Type B pancreatic cell (in vitro differentiated cells): ENCODE measurements around the gene TCF4. TPM values are rescaled to one million over a fixed set of nuclear protein-coding genes. Genes with fewer than 3 reads are reported as not detected.

ENCODE experiments used
- DNase-seq: peaks from one replicate; pipeline ENCODE4 v3.0.0; 2021; ENCODE audit warnings: mixed read lengths; ENCODE audit not compliant: unreplicated experiment; ENCODE audit errors: extremely low spot score
- H3K27ac Mint-ChIP-seq: 2 replicates; pipeline ENCODE4 v1.8.0; 2021; ENCODE audit warnings: mild to moderate bottlenecking, mixed read lengths
- H3K27me3 Mint-ChIP-seq: 2 replicates; pipeline ENCODE4 v1.8.0; 2021; ENCODE audit warnings: mixed read lengths
- H3K36me3 Mint-ChIP-seq: 2 replicates; pipeline ENCODE4 v1.8.0; 2021; ENCODE audit warnings: mixed read lengths
- H3K4me1 Mint-ChIP-seq: one replicate; pipeline ENCODE4 v1.8.0; 2021; ENCODE audit warnings: mixed read lengths; ENCODE audit not compliant: unreplicated experiment
- H3K4me3 Mint-ChIP-seq: 2 replicates; pipeline ENCODE4 v1.8.0; 2021; ENCODE audit warnings: mild to moderate bottlenecking, mixed read lengths
- H3K9me3 Mint-ChIP-seq: 2 replicates; pipeline ENCODE4 v1.8.0; 2021; ENCODE audit warnings: mixed read lengths
- CTCF ChIP-seq: fragments of 200-600 bp; sonication (generic); conservative IDR thresholded peaks from 2 replicates; pipeline ENCODE4 v1.5.0; 2021; ENCODE audit warnings: antibody characterized with exemption, mild to moderate bottlenecking
- total RNA-seq: library from RNA; stranded (reverse); gene quantifications from 2 replicates; pipeline ENCODE4 v1.2.1, GENCODE V29; 2021; ENCODE audit warnings: low replicate concordance

Gene TCF4
- total RNA-seq, 1 donor from 2014 or later, result 189 TPM

GRCh38 chr18:55337908-55338521, 250.0 kb downstream of the TCF4 start:
- DNase-seq, result no peak
- Mint-ChIP-seq H3K27ac (no peak overlapping the region), H3K4me1 (peaks cover 30% of the 10 kb centered on the region), H3K9me3 (no peaks in the 10 kb centered on the region), H3K27me3 (no peaks in the 10 kb centered on the region), H3K4me3 (no peak overlapping the region), H3K36me3 (no peaks in the 10 kb centered on the region)
- no peak for TF ChIP-seq CTCF

- Mint-ChIP-seq H3K4me3 (no peak overlapping the region), H3K27me3 (no peaks in the 10 kb centered on the region), H3K9me3 (no peaks in the 10 kb centered on the region), H3K4me1 (peaks cover 25% of the 10 kb centered on the region), H3K27ac (no peak overlapping the region), H3K36me3 (no peaks in the 10 kb centered on the region)
- no peak for DNase-seq
- TF ChIP-seq CTCF, result no peak
Measured at GRCh38 chr18:55337138-55337537, 250.9 kb downstream of the TCF4 start.

GRCh38 chr18:55336438-55337100, 251.4 kb downstream of the TCF4 start:
- Mint-ChIP-seq H3K9me3 (no peaks in the 10 kb centered on the region), H3K4me3 (no peak overlapping the region), H3K27ac (no peak overlapping the region), H3K27me3 (no peaks in the 10 kb centered on the region), H3K4me1 (peaks cover 25% of the 10 kb centered on the region), H3K36me3 (no peaks in the 10 kb centered on the region)
- no peak for DNase-seq
- TF ChIP-seq CTCF, result no peak

- Mint-ChIP-seq H3K4me1 (peaks cover 16% of the 10 kb centered on the region), H3K9me3 (no peaks in the 10 kb centered on the region), H3K36me3 (no peaks in the 10 kb centered on the region), H3K27me3 (no peaks in the 10 kb centered on the region), H3K27ac (no peak overlapping the region), H3K4me3 (no peak overlapping the region)
- no peak for DNase-seq
- no peak for TF ChIP-seq CTCF
Measured at GRCh38 chr18:55334875-55335274, 253.1 kb downstream of the TCF4 start.

- Mint-ChIP-seq H3K4me3 (no peak overlapping the region), H3K36me3 (no peaks in the 10 kb centered on the region), H3K9me3 (no peaks in the 10 kb centered on the region), H3K27me3 (no peaks in the 10 kb centered on the region), H3K4me1 (peaks cover 20% of the 10 kb centered on the region), H3K27ac (no peak overlapping the region)
- no peak for TF ChIP-seq CTCF
- no peak for DNase-seq
Measured at GRCh38 chr18:55331301-55331700, 256.7 kb downstream of the TCF4 start.
